IPS DF 4.7 (cell line): Measurements from ENCODE around the gene ITPRID1.
A peak's percentile ranks its signal among the peaks of the same experiment; 100 is the strongest.

Source experiments
- DNase-seq: peaks from one replicate; pipeline ENCODE4 v3.0.0-alpha.2; 2013; ENCODE audit warnings: low spot score; ENCODE audit errors: extremely low read depth

The ITPRID1 gene

DNA sequence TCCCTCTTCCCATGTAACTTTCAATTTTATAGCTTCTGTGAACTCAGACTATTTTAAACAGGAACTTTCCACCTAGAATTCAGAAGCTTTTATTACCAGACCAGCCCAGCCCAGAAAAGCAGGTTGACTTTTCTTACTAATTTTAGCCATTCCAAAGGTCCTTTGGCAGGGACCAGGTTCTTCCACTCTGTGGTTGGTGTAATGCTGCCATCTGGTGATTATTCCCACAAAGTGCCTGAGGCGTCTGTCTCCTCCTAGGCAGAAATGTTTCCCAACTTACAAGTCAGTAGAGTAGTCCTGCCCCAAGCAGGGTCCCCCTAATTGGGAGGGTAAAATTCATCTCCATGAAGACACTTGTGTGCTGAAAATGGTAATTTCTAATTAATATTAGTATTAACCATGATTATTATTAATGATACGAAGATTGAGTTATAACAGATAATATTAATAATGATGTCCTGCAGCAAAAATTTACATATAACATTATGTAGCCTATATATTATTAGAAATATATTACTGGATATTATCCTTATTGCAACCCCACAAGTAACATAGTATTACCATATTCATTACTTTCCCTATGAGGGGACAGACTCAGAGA, 120.1 kb downstream of the ITPRID1 start:
- DNase-seq: peak; percentile 58

DNA sequence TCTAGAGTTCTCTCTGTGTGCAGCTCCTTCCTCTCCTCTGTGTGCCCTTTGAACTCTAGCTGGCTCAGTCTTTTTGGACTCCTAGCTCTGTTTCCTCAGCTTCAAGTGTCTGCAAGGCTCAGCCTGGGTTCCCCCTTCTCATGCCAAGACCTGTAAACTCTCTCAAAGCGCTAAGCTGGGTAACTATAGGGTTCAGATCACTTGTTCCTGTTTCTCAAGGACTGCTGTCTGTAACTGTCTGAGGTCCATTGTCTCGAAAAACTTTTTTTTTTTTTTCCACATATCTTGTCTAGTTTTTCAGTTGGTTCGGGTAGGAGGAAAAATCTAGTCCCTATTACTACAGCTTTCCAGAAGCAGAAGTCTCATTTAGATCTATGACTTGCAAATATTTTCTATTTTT, 126.5 kb downstream of the ITPRID1 start:
- DNase-seq: no peak

DNA sequence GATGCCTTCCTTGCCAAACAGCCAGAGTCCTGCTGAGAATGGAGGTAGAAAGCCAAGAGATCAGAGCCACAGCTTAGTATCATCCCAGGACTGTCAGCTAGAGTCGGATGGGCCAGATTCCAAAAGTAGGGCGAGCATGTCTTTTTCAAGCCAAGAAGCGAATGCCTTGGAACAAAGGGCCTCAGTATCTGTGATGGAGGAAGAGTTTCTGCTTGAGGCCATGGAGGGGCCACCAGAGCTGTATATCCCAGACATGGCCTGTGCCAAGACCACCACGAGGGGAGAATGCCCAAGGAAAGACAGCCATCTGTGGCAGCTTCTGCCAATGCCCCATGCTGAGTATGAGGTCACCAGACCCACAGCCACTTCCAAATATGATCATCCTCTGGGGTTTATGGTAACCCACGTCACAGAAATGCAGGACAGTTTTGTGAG, 128.8 kb downstream of the ITPRID1 start:
- no peak for DNase-seq

DNA sequence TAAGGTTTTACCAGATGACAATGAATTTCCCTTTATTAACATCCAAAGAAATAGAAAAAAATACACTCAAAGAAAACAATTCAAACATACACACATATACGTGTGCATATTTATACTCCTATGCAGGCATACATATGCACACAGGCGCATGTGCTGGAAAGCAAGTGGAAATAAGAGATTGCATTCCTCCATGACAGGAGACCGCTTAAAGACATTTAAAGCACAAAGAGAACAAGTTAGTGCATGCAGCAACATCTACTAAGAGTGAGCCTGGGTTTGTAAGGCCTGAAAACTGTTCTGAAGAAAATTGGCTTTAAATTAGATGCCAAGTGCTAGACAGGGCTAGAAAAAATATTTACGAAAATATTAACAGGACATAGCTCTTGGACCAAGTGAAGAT, 133.1 kb downstream of the ITPRID1 start:
- no peak for DNase-seq

DNA sequence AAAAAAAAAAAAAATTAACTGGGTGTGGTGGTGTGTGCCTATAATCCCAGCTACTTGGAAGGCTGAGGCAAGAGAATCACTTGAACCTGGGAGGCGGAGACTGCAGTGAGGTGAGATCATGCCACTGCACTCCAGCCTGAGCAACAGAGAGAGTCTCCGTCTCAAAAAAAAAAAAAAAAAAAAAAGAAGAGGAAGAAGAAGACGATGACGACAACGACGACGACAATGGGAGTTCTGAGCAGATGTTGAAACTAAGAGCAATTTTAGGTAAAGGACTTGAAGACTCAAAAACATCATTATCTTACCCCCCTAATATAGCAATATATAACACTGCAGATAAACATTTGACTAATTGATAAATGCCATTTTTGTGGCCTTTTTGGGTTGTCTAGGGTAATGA, 133.6 kb downstream of the ITPRID1 start:
- no peak for DNase-seq

DNA sequence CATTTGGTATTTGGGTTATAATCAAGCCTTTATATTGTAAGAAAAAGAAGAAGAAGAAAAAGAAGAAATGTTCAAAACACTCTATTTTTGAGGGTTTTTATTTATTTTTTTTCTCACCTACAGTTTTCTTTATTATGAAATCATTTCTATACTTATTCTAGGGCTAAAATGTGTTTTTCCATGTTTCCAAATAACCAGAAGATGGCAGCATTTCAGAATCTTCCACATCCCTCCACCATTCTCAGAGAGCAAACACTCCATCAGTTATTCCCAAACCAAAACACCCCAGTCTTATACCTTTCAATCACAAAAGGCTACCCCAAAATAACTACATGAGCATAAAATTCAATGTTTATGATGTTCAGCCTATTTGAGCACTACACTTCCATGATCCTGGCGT, 134.4 kb downstream of the ITPRID1 start:
- DNase-seq: no peak

DNA sequence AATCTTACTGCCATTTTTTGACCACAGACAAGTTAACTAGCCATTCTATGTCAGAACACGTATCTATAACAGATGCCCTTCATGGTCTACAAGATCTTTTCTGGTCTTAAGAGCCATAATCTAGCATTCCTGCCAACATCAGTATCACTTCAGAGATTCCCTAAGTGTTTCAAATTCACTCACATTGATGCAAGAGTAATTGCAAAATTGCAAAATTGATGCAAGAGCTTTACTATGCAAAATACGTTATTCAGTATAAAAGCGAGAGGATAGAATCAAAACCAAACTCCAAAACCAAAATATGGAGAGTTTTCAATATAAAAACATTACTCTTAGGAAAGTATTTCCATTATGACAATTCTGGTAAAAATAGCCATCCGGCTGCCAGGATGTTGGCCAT, 135.0 kb downstream of the ITPRID1 start:
- DNase-seq: no peak

DNA sequence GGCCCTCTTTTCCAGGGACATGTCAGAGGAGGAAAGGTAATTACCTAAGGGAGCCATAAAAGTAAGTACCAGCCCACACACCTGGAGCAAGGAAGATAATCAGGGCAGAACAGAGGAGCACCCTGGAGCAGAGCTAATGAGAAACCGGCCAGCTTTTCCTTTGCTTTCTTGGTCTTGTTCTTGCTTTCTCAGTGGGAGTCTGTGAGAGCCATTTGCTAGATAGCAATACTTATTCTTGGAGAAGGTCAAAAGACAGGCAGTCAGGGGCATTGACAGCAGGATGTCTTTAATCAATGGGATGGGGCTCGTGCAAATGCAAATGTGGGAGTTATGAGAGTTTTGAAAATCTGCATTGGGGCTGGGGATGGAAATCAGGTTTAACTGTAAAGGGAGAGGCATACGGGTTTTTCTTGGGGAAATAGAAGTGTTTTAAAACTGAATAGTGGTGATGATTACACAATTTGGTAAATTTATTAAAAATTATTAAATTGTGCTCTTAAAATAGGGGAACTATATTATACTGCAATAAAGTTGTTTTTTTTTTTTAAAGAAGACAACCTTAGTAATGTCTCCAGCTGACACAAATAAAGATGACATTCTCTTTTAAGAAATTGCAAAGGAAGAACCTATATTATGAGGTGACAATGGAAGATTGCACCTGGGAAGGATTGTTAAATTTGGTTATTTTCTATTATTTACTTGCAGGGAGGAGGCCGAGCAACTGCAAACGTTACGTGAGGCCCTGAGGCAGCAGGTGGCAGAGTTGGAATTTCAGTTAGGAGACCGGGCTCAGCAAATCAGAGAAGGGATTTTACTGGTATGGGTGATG, 137.6 kb downstream of the ITPRID1 start:
- DNase-seq: no peak

DNA sequence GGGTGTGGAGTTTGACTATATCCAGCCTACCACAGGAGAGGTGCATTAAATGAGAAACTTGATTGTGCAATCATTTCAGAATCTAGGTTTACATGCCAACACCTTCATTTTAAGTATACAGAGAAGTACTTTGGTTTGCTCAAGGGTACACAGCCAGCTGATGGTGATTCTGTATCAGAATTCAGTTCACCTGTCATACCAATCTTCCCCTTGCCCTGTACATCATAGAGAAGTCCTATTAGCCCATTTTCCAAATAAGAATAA, 138.1 kb downstream of the ITPRID1 start:
- DNase-seq: no peak

DNA sequence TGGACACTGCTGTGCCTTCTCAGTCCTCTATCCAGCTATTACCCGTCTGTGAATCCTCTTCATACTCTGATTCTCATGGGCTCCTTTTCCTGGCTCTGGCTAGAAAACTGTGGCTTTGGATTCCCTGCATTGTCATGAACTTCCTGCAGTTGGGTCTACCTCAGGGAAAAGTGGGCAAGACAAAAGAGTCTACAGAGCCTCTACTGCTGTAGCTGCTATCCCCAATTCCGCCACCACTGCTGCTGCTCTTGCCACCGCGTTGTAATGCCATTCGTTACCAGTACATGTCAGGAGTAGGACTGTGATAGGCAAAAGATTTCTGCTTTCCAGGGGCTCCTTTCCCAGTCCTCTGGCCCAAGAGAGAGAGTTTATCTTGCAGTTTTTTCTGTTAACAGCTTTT, 149.2 kb downstream of the ITPRID1 start:
- DNase-seq: peak; percentile 60

DNA sequence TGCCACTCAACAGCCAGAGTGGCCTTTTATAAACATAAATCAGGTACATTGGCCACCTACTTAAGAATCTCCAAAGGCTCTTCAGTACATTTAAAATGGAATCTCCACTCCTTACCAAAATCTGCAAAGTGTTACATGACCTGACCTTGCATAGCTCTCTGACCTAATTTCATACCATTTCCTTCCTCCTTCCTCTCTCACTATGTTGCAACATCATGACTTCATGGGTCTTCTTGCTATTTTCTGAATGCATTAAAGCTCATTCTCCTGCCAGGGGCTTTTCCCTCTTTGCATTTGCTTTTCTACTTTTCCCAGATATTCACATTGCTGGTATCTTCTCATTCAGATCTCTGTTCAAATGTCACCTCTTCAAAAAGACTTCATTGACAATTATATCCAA, 151.0 kb downstream of the ITPRID1 start:
- DNase-seq: no peak

DNA sequence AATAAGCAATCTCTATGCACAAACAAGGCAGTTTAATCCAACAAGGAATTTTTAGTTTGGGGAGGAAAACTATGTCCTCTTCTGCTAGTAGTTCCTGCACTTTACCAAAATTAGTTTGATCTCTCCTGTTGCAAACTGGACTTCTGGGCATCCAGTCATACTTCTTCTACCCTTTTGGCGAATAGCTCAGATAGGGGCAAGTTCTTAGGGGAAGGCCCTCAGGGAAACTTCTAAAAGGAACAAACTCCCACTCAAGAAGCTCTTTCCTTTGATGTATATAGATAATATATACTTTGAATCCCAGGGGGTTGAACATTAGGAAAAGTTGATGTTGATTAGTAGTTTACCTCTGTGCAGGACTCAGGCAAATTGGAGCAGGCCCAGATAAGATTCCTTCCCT, 151.7 kb downstream of the ITPRID1 start:
- DNase-seq: no peak

DNA sequence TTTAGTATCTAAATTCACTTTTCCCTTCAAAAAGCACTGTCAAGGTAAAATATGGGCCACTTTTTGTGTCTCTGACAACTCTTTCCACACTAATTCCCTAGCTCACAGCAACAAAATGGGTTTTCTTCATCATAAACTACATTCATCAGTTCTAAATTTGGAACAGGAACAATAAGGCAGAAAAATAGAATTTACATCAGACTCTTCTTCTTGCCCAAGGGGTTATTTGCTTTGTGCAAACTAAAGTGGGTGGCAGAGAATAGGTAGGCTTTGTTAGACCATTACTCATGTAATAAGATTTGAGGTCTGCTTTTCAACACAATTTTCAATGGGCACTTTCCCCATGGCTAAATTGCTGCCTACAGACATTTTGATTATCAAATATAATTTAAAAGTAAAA, 155.6 kb downstream of the ITPRID1 start:
- DNase-seq: no peak

DNA sequence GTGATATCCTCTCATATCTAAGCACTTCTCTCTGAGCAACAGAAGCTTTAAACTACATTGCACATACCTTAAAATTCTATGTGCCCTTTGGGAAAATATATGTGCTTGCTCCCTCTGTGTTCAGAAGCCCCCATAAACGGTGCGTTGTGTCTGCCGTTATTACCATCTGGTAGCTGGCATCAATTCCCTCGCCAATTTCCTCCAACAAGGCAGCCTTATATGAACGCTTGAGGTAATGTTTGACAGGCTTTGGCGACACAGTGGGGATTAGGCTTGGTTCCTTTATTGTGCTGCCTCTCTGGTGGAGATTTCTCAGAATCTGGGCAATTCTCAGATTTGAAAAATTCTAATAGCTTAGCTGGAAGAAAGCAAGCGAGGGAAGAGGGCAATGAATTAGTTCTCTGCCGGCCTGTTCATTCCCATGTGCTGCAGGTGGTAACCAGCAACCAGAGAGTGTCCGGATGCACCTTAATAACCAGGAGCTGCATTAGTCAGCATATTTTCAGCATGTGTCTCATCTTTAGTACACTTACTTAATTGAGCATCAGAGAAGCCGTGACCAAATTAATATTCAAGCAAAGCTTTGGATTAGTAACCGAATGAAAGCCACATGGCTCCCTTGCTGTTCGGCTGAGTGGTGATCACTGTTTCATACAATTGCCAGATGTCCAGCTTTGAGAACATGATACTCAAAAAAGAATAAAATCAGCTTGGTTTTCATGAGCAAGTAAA, 165.8 kb downstream of the ITPRID1 start:
- DNase-seq: no peak

DNA sequence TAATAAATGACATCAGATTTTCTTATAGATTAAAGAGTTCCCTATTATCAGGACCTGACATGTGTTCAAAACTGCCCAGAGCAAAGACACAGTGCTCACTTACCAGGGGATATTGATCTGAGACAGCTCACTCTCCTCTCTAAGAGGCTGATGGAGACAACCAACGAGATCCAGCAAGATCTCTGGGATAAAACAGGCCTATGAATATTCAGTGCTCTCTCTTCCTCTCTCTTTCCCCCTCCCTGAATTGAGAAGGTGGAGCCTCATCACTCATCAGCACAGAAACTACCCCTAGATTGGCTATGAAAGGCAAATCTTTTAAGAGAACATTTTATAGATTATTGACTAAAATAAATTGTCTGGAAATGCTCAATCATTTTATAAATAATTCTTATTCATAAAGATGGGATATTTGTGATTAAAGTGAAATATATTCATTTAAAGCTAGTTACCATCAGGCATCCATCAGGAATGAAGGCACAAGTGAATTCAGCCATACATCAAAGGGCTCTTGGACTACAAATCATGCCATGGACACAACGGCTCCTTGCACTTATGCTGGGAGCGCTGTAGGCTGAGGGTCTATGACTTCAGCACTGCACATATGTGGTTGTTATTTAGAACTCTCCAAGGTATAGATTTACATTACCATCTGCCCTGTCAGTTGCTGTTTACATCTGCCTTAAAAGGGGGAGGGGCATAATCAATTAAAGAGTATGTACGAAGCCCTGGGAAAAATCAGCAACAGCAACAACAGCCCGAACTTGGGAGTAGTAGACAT, 169.7 kb downstream of the ITPRID1 start:
- no peak for DNase-seq

DNA sequence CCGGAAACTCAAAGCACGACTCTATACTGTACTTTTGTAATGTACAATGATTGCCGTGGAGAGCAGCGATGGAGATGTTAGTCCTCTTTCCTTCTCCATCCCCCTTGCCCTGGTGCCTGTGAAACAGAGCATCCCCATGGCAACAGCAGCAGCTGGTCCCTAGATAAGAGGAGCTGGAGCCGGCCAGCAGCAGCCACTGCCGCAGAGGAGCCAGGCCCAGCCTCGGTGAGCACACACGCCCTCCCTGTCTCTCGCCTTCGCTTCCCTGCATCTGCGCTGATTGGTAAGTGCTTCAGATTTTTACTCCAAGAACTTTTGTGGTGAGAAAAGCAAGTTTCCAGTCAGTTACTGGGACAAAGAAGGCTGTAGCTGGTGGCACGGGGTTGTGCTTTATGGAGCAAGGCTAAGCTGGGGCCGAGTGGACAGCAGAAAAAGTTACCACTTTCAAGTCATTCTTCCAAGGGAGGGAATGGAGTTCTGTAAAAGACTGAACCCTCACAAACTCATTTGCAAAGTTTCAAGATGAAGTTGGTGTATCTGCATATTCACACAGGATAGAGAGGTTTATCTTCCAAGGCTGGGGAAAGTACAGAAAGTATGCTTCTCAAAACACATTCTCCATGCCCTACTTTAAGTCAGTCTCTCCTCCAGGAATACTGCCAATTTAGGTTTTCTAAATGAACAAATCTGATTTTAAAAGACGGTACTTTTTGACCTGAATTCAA, 173.3 kb downstream of the ITPRID1 start, which contains the start of gene PPP1R17:
Gene PPP1R17, plus strand, starts transcription at position 192 of the 725 bp plus-strand sequence. CDS start 5,227 bp downstream, outside the sequence.
- no peak for DNase-seq

DNA sequence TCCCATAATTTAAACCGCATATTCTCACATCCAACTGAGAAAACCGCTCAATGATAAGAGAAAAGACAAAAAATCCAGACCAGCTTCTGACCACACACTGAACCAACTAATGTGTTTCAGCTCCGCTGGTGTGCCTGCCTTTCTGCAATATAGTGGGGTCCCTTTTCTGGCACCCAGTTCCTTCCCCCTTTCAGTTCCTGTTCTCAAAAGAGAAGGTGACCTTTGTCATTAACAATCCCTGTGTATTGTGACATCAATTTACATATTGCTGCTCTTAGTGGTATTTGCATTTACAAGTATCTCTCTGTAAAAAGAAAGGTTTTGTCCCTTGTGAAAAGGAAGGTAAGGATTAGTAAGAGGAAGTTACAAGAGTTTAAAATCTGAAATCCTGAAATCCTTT, 174.5 kb downstream of the ITPRID1 start:
- no peak for DNase-seq

DNA sequence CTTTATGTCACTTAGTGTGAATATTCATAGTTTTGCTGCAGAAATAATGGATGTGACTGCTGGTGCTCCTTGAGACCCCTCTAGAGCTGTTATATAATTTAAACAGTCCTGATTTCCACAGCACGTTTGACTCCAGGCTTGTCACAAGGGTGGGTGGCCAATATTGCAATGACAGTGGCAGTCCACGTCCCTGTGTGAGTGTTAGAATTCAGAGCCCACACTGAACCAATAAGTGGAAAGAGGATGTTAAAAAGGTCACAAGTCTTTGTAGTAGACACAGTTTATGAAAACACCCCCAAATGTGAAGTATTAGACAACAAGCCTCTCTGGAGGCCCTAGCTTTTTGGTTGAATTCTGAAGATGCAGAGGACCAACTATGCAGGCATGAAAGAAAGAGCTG, 175.1 kb downstream of the ITPRID1 start:
- DNase-seq: no peak

DNA sequence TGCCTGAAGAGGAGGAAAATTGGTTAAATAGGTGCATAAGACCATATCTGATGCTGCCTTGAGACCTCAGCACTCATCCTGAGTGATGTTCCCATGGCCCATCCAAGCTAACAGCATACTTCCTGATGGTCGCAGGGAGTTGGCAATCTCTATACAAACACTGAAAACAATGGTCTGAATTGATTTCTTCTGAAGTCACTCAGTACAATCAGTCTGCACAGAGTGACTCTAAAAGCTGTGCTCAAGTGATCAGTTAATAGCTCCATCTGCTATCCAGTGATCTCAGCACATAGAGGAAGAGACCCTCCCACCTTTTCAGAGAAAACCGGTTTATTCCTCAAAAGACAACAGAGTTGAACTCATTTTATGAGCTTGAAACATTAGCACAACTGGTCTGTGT, 177.0 kb downstream of the ITPRID1 start:
- DNase-seq: no peak

DNA sequence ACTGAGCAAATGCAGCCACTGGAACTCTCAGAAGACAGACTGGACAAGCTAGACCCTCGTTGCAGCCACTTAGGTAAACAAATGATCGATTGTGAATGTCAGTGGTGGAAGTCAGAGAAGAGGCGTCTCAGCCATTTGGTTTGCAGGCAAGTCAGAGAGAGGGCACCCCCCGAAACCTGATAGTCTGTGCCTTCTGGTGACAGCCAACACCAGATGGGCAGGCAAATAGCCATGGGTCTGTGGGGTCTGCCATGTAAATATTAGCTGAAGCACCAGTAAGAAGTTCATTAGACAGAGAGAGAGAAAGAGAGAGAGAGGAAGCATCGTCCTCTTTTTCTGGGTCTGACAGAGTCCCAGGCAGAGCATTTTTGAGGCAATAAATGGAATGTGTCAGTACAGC, 178.6 kb downstream of the ITPRID1 start:
- no peak for DNase-seq

DNA sequence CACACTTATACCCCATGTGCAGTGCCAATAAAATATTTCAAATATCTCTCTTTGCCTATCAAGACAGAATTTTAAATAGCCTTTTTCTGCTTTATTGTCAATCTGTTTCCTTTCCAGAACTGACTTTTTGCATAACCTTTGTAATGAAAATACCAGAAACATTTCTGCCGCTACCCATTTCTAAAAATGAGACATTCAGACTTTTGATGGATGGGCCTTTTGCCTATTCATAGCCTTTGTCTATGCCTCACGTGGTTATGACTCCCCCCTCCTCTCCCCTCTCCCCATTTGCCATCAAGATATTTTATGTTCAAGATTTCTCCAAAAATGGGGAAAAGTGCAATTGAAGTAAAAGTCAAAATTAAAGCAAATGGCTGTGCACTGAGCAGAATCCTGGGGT, 179.0 kb downstream of the ITPRID1 start:
- DNase-seq: no peak
